Esophagus squamous epithelium (tissue), 5 donors: Measurements from ENCODE around the gene RIPOR2. TPM values are rescaled to one million over a fixed set of nuclear protein-coding genes. Genes with fewer than 3 reads are reported as not detected.

Experiments
- DNase-seq: peaks from one replicate; lab custom pipeline; 2025; lab: John Stamatoyannopoulos, UW
- H3K27ac ChIP-seq, 4 donors: fragments of 200-600 bp; sonication (generic); one replicate each; pipeline ENCODE4 v1.5.1; 2016 to 2019; ENCODE audit warnings: mild to moderate bottlenecking in 1 of 4
- H3K27me3 ChIP-seq, 4 donors: fragments of 200-600 bp; sonication (generic); 1 replicate in 3 of 4; 2 replicates in 1 of 4; pipeline versions ENCODE4 v1.5.1 to v1.6.0; 2017 to 2021; ENCODE audit warnings: antibody characterized with exemption in 1 of 4
- H3K36me3 ChIP-seq, 3 donors: fragments of 200-600 bp; sonication (generic); one replicate each; pipeline ENCODE4 v1.5.1; 2016 to 2019
- H3K4me1 ChIP-seq, 3 donors: fragments of 200-600 bp; sonication (generic); one replicate each; pipeline ENCODE4 v1.5.1; 2017 to 2019
- H3K4me3 ChIP-seq, 4 donors: fragments of 200-600 bp; sonication (generic); 1 replicate in 3 of 4; 2 replicates in 1 of 4; pipeline ENCODE4 v1.5.1; 2016 to 2019; ENCODE audit warnings: mild to moderate bottlenecking in 2 of 4, moderate library complexity in 1 of 4
- H3K9me3 ChIP-seq, 3 donors: fragments of 200-600 bp; sonication (generic); one replicate each; pipeline ENCODE4 v1.5.1; 2016 to 2019
- CTCF ChIP-seq, 6 experiments: fragments of 450-650 bp in 4 of 6; fragments of 200-600 bp in 2 of 6; sonication (generic) in 2 of 6; IDR thresholded peaks; one replicate each; pipeline ENCODE4 v1.5.1; 2016 to 2019; ENCODE audit warnings: antibody characterized with exemption in 6 of 6, mild to moderate bottlenecking in 4 of 6, moderate library complexity in 4 of 6
- POLR2A ChIP-seq, 4 donors: fragments of 450-650 bp; IDR thresholded peaks; one replicate each; pipeline ENCODE4 v1.6.1; 2017; ENCODE audit warnings: antibody characterized with exemption in 4 of 4, mild to moderate bottlenecking in 4 of 4, moderate library complexity in 3 of 4
- WGBS, 2 donors: methylation state at CpG; one replicate each; pipeline ENCODE4 v1.1.5; 2018; 5-methylcytosine and 5-hydroxymethylcytosine counted together
- intact Hi-C: fragments of 100-400 bp; cut with DNase I; formaldehyde crosslinking; loops from one replicate; pipeline ENCODE4 v1.15.0; 2022
- total RNA-seq, 4 donors: library from RNA; depleted of rRNA; stranded (reverse); fragments of >200 nt; gene quantifications; one replicate each; pipeline ENCODE4 v1.1.0, GENCODE V29; 2016
- donor health status: DM: yes; HTN: yes; CAD: no.

Gene RIPOR2
- total RNA-seq, 4 donors from 2014 or later: 0.83 to 4.4 (median 3.3) TPM

- TF ChIP-seq CTCF (IDR thresholded peaks at IDR 0.05): no peak
- no peak for TF ChIP-seq POLR2A (IDR thresholded peaks at IDR 0.05)
- Histone ChIP-seq H3K4me3 (no peak overlapping the region), H3K27me3 (peaks cover 0 to 15% (median 3%) of the 10 kb centered on the region in 4 donors), H3K9me3 (no peaks in the 10 kb centered on the region), H3K36me3 (no peaks in the 10 kb centered on the region), H3K4me1 (peaks cover 4 to 15% (median 7%) of the 10 kb centered on the region in 3 donors), H3K27ac (no peak overlapping the region)
- WGBS, 2 donors: 43 to 58% methylated on average over 3 of the region's 3 CpGs
- no peak for DNase-seq
- intact Hi-C loops: no loop called here
These were observed 30.3 kb downstream of the RIPOR2 start for GRCh38 chr6:24905483-24905882.

- Histone ChIP-seq H3K27me3 (peaks cover 0 to 5% (median 0%) of the 10 kb centered on the region in 4 donors), H3K27ac (no peak overlapping the region), H3K36me3 (no peaks in the 10 kb centered on the region), H3K4me1 (peaks cover 0 to 4% (median 0%) of the 10 kb centered on the region in 3 donors), H3K9me3 (no peaks in the 10 kb centered on the region), H3K4me3 (no peak overlapping the region)
- TF ChIP-seq CTCF (IDR thresholded peaks at IDR 0.05) (no peak), POLR2A (IDR thresholded peaks at IDR 0.05) (no peak)
- no peak for DNase-seq
- intact Hi-C loops: no loop called here
- 88% methylated on average over 4 to 7 of the region's 7 CpGs for WGBS, 2 donors
These were observed 32.1 kb downstream of the RIPOR2 start for GRCh38 chr6:24903681-24904080.

- H3K27ac ChIP-seq: no peak overlapping the region
- no peak for TF ChIP-seq CTCF (IDR thresholded peaks at IDR 0.05)
- TF ChIP-seq POLR2A (IDR thresholded peaks at IDR 0.05): no peak
- H3K9me3 ChIP-seq: no peaks in the 10 kb centered on the region
- intact Hi-C loops: no loop called here
- DNase-seq: no peak
- no peaks in the 10 kb centered on the region for H3K4me1 ChIP-seq
- WGBS, 2 donors: 57 to 71% methylated on average over 1 of the region's 1 CpG
- no peaks in the 10 kb centered on the region for H3K36me3 ChIP-seq
- H3K27me3 ChIP-seq: peaks cover 0 to 5% (median 0%) of the 10 kb centered on the region in 4 donors
- no peak overlapping the region for H3K4me3 ChIP-seq
These were observed 33.0 kb downstream of the RIPOR2 start for GRCh38 chr6:24902782-24903181.

GRCh38 chr6:24901698-24902328 lies 33.9 kb downstream of the RIPOR2 start:
- Histone ChIP-seq H3K27ac (peak overlapping the region in 3 of 4 donors; percentile 5 to 36 (median 36)), H3K36me3 (no peaks in the 10 kb centered on the region), H3K4me3 (no peak overlapping the region), H3K27me3 (peaks cover 0 to 5% (median 0%) of the 10 kb centered on the region in 4 donors), H3K9me3 (no peaks in the 10 kb centered on the region), H3K4me1 (no peaks in the 10 kb centered on the region)
- intact Hi-C loops: no loop called here
- no peak for TF ChIP-seq CTCF (IDR thresholded peaks at IDR 0.05)
- TF ChIP-seq POLR2A (IDR thresholded peaks at IDR 0.05): no peak
- no peak for DNase-seq
- 88 to 89% methylated on average over 8 to 9 of the region's 9 CpGs for WGBS, 2 donors

- H3K27me3 ChIP-seq: peaks cover 0 to 5% (median 0%) of the 10 kb centered on the region in 4 donors
- 64 to 83% methylated on average over 6 of the region's 6 CpGs for WGBS, 2 donors
- no peaks in the 10 kb centered on the region for H3K4me1 ChIP-seq
- peak overlapping the region in 3 of 4 donors; percentile 8 to 36 (median 36) for H3K27ac ChIP-seq
- H3K4me3 ChIP-seq: no peak overlapping the region
- H3K9me3 ChIP-seq: no peaks in the 10 kb centered on the region
- no peak for DNase-seq
- intact Hi-C loops: no loop called here
- no peaks in the 10 kb centered on the region for H3K36me3 ChIP-seq
- TF ChIP-seq POLR2A (IDR thresholded peaks at IDR 0.05) (no peak), CTCF (IDR thresholded peaks at IDR 0.05) (no peak)
These were observed 34.7 kb downstream of the RIPOR2 start for GRCh38 chr6:24900917-24901697.
